GM13976 (cell line): Measurements from ENCODE around the gene R3HCC1L.
"Not testable (repeated sequence)": the region's sequence is repeated elsewhere in the genome, so short reads cannot be mapped to it uniquely, and the experiment has no call there.

Source experiments
- DNase-seq: peaks from one replicate; pipeline ENCODE4 v3.0.0; 2012; ENCODE audit warnings: low spot score
- in situ Hi-C: fragments of 300-500 bp; cut with MboI; formaldehyde crosslinking; loops from one replicate; pipeline ENCODE4 v1.12.0; 2022; ENCODE audit warnings: low sequenced_read_pairs, mixed read lengths, inconsistent platforms; ENCODE audit not compliant: unreplicated experiment
- TF ChIP-seq, protein P1 (sequence below): IDR thresholded peaks from 2 replicates; pipeline ENCODE4 v1.5.1; 2012; ENCODE audit warnings: borderline replicate concordance, mild to moderate bottlenecking; ENCODE audit not compliant: insufficient read depth; ENCODE audit errors: extremely low read depth, missing control alignments, control extremely low read depth

Gene R3HCC1L

DNA sequence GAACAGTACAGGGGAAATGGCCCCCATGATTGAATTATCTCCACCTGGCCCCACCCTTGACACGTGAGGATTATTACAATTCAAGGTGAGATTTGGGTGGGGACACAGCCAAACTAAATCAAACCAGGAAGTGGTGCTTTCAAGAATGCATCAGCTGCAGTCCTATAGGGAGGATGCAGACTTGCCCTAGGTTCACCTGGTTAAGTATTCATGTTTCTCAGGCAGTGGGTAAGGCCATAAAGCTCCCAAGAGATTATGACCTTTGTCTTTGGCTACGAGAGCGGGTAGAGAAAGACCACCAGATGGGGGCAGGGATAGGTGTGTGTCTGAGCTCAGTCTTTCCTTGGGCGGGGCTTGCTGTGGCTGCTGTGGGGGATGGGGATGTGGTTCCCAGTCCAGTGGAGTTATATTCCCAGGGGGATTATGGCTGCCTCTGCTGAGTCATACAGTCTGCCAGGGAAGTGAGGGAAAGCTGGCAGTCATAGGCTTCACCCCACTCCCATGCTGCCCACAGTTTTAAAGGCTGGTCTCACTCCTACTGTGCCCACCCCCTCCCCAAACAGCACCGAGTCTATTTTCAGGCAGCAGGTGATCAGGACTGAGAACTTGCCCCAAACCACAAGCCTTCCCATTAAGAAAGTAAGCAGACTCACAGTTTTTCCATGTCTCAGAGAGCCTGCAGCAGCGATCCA, 8.4 kb upstream of the R3HCC1L start:
- TF ChIP-seq, protein P1, sequence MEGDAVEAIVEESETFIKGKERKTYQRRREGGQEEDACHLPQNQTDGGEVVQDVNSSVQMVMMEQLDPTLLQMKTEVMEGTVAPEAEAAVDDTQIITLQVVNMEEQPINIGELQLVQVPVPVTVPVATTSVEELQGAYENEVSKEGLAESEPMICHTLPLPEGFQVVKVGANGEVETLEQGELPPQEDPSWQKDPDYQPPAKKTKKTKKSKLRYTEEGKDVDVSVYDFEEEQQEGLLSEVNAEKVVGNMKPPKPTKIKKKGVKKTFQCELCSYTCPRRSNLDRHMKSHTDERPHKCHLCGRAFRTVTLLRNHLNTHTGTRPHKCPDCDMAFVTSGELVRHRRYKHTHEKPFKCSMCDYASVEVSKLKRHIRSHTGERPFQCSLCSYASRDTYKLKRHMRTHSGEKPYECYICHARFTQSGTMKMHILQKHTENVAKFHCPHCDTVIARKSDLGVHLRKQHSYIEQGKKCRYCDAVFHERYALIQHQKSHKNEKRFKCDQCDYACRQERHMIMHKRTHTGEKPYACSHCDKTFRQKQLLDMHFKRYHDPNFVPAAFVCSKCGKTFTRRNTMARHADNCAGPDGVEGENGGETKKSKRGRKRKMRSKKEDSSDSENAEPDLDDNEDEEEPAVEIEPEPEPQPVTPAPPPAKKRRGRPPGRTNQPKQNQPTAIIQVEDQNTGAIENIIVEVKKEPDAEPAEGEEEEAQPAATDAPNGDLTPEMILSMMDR = no peak
- no peak for DNase-seq
- in situ Hi-C loops = no loop called here

DNA sequence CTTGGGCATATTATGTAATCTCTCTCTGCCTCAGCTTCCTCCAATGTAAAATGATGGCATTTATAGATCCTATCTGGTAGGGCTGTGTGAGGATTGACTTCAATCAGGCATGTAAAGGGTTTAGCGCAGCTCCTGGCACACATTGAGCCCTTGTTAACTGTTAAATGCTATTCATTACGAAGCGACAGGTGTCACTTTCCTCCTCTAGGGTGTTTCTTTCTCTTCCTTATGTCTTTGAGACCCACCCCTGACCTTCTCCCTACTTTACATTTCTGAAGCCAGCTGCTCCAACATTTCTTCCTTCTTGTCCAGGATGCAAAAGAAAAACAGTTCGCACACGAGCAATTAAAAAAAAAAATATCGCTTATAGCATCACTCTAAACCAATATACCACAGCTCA, 5.7 kb upstream of the R3HCC1L start:
- no peak for DNase-seq
- TF ChIP-seq, protein P1 = no peak

GRCh38 chr10:98131619-98132018, 2.8 kb upstream of the R3HCC1L start:
- TF ChIP-seq, protein P1 = no peak
- no peak for DNase-seq
- in situ Hi-C loops = no loop called here

More for the DNA sequence above, 5.7 kb upstream of the R3HCC1L start:
- in situ Hi-C loops = no loop called here

GRCh38 chr10:98133075-98133752, 1.2 kb upstream of the R3HCC1L start:
- DNase-seq, in situ Hi-C loops: not testable (repeated sequence)

DNA sequence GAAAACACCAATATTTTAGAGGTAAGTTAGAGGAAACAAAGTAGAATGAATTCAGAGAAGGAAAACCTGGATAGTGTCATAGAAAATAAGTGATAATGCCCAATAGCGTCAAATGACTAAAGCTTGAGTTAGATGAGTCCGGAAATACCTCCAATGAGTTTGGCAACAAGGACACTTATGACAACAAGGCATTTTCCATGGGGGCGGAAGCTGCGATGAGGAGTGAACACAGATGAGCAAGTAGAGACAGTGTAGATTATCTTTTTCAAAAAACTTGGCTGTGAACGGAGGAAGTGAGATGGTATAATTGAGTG, 383 bp upstream of the R3HCC1L start:
- in situ Hi-C loops = no loop called here
- TF ChIP-seq, protein P1 = no peak
- DNase-seq = no peak

- TF ChIP-seq, protein P1 = no peak
These were observed 904 bp downstream of the R3HCC1L start for GRCh38 chr10:98135222-98135899.

GRCh38 chr10:98136775-98137174, 2.3 kb downstream of the R3HCC1L start:
- DNase-seq, in situ Hi-C loops: not testable (repeated sequence)

More at GRCh38 chr10:98135222-98135899, 904 bp downstream of the R3HCC1L start:
- in situ Hi-C loops = no loop called here
- no peak for DNase-seq
